HFFc6 (cell line): ENCODE measurements around the gene FCER1A. TPM values are rescaled to one million over a fixed set of nuclear protein-coding genes. Genes with fewer than 3 reads are reported as not detected.

Source experiments
- DNase-seq: peaks from one replicate; pipeline ENCODE4 v3.0.0-alpha.2; 2018
- H3K27ac Mint-ChIP-seq: 2 replicates; pipeline ENCODE4 v1.8.0; 2020; ENCODE audit warnings: mild to moderate bottlenecking, mixed read lengths
- H3K27me3 Mint-ChIP-seq: 2 replicates; pipeline ENCODE4 v1.8.0; 2021; ENCODE audit warnings: mild to moderate bottlenecking, moderate library complexity, mixed read lengths; ENCODE audit not compliant: insufficient read depth
- H3K36me3 Mint-ChIP-seq: 2 replicates; pipeline ENCODE4 v1.8.0; 2021; ENCODE audit warnings: low read depth, mixed read lengths
- H3K4me1 Mint-ChIP-seq: 2 replicates; pipeline ENCODE4 v1.8.0; 2020; ENCODE audit warnings: low read depth, mixed read lengths
- H3K4me3 Mint-ChIP-seq: 2 replicates; pipeline ENCODE4 v1.8.0; 2020; ENCODE audit warnings: mild to moderate bottlenecking, moderate library complexity, mixed read lengths
- H3K9me3 Mint-ChIP-seq: 2 replicates; pipeline ENCODE4 v1.8.0; 2020; ENCODE audit warnings: mild to moderate bottlenecking, mixed read lengths
- total RNA-seq, 6 experiments: library from RNA; stranded (reverse); fragmentation: NEBNext Ultra II Directional; extraction: Animal tissue kit (Norgen Biotek cat#: 25700); gene quantifications; 2 replicates in 1 of 6; 3 replicates in 5 of 6; pipeline ENCODE4 v1.2.3, GENCODE V29; 2021
- TF ChIP-seq, protein P1 (sequence below): fragments of 200-600 bp; sonication (generic); IDR thresholded peaks from 2 replicates; pipeline ENCODE4 v1.5.0; 2021; ENCODE audit warnings: antibody characterized with exemption, mild to moderate bottlenecking

The FCER1A gene
- total RNA-seq, 6 experiments from 2014 or later = not detected

DNA sequence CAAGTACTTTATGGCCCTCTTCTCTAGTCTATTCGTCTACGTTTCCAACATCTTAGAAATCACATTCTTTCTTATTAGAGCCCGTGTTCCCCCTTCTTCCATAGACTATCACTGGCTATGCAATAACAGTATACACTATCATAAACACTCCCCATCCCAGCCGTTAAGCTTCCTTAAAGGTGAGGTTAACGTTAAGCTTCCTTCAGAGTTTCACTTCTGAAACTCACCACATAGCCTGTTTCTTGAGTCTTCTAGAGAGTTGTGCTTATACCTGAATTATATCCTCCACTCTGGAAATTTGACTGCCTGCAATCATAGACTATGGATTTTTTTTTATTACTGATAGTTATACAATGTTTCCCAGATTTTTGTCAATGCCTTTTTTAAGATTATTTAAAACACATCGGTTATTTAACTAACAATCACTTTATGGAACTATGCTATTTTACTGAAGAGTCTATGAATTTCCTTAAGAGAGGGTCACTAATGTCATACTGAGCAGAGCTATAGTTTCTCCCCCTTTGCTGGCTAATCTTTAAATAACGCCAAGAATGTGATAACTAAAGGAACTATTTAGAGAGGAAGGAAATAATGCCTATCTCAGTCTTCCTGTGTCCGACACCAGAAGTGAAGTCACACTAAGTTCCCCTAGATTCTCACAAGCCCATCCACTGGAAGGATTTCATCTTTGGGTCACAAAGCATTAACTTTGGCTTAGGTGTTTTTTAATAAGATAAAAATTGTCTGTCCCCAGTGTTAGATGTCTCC lies 16.8 kb downstream of the FCER1A start:
- H3K4me3 Mint-ChIP-seq = no peak overlapping the region; the same call in 1 of the 2 replicates
- no peaks in the 10 kb centered on the region for H3K27me3 Mint-ChIP-seq
- peaks cover 8% of the 10 kb centered on the region for H3K36me3 Mint-ChIP-seq
- H3K4me1 Mint-ChIP-seq = peaks cover 39% of the 10 kb centered on the region
- no peak for DNase-seq
- TF ChIP-seq, protein P1, sequence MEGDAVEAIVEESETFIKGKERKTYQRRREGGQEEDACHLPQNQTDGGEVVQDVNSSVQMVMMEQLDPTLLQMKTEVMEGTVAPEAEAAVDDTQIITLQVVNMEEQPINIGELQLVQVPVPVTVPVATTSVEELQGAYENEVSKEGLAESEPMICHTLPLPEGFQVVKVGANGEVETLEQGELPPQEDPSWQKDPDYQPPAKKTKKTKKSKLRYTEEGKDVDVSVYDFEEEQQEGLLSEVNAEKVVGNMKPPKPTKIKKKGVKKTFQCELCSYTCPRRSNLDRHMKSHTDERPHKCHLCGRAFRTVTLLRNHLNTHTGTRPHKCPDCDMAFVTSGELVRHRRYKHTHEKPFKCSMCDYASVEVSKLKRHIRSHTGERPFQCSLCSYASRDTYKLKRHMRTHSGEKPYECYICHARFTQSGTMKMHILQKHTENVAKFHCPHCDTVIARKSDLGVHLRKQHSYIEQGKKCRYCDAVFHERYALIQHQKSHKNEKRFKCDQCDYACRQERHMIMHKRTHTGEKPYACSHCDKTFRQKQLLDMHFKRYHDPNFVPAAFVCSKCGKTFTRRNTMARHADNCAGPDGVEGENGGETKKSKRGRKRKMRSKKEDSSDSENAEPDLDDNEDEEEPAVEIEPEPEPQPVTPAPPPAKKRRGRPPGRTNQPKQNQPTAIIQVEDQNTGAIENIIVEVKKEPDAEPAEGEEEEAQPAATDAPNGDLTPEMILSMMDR = no peak
- H3K9me3 Mint-ChIP-seq = peaks cover 6% of the 10 kb centered on the region
- H3K27ac Mint-ChIP-seq = peak overlapping the region; percentile 25

DNA sequence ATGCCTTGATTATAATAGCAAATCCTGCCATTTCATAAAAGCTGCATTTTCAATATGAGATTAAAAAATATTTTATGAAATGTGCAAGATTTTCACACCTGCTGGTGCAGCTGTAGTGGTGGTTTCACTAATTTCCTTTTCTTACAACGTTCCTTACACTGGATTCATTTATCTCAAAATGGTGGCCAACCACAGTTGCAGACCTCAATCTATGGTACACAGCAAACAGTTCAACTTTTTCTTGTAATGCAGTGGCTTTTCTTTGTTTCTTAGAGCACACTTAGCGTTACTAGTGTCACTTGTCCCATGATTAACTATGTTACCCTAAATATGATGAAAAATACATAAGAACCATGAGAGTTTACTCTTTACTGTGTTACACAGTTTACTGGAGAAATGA lies 32.7 kb downstream of the FCER1A start:
- TF ChIP-seq, protein P1 = no peak
- H3K27ac Mint-ChIP-seq = no peak overlapping the region
- peaks cover 21% of the 10 kb centered on the region for H3K4me1 Mint-ChIP-seq
- no peak for DNase-seq
- no peak overlapping the region for H3K4me3 Mint-ChIP-seq
- no peaks in the 10 kb centered on the region; the same call in none of the 2 replicates for H3K9me3 Mint-ChIP-seq
- no peaks in the 10 kb centered on the region for H3K27me3 Mint-ChIP-seq
- no peaks in the 10 kb centered on the region for H3K36me3 Mint-ChIP-seq

DNA sequence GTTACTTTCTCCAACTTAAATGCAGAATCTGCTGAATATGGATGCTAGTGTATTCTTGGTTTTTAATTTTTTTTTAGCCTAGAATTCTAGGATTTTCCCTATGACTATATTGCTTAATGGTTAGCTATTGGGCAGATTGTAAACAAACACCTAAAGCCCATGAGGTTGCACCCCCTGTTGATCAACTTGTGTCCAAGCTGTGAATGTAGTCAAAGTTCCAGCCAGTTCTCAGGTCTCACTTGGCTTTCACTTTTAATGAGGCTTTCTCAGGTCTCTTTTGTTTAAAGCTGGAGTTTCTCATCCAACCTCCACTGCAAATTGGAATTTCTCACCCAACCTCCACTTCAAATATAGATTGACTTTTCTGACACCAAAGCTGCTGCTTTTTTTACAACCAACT lies 35.9 kb downstream of the FCER1A start:
- no peak for DNase-seq
- Mint-ChIP-seq H3K4me1 (peaks cover 51% of the 10 kb centered on the region), H3K36me3 (no peaks in the 10 kb centered on the region), H3K9me3 (no peaks in the 10 kb centered on the region; the same call in 1 of the 2 replicates), H3K27ac (peak overlapping the region; percentile 10; the same call in 1 of the 2 replicates), H3K4me3 (no peak overlapping the region), H3K27me3 (no peaks in the 10 kb centered on the region)
- TF ChIP-seq, protein P1 = no peak

DNA sequence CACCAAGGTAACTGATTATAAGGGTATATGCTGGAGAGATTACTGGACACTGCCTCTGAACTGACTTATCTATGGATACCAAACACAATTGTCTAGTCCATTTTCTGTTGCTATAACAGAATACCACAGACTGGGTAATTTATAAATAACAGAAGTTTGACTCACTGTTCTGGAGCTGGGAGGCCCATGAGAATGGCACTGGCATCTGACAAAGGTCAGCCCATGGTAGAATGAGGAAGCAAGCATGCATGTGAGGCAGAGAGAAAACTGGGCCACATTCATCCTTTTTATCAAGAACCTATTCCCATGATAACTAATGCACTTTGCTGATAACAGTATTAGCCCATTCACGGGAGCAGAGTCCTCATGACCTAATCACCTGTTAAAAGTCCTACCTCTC lies 37.4 kb downstream of the FCER1A start:
- Mint-ChIP-seq H3K9me3 (no peaks in the 10 kb centered on the region; the same call in 1 of the 2 replicates), H3K4me3 (no peak overlapping the region), H3K4me1 (peaks cover 51% of the 10 kb centered on the region), H3K36me3 (no peaks in the 10 kb centered on the region), H3K27ac (peak overlapping the region; percentile 91), H3K27me3 (no peaks in the 10 kb centered on the region)
- DNase-seq = peak; percentile 88
- TF ChIP-seq, protein P1 = no peak

DNA sequence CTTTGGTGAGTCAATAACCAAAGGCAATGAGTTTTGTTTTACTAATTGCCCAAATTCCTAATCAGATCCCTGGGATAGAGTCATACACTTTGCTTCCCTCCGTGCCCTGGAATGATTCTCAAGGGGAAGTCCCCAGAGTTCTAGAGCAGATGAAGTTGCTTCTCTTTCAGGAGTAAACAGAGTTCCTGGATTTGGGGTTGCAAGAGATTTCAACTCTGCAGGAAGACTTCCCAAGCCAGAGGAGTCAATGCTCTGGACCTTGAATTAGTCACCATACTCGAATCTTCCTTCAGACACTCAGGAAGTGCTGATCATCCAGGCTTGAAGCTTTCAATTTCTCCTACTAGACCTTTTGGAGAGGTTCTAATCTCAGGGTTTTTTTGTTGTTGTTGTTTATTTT lies 39.6 kb downstream of the FCER1A start:
- Mint-ChIP-seq H3K9me3 (no peaks in the 10 kb centered on the region; the same call in 1 of the 2 replicates), H3K4me3 (peak overlapping the region; percentile 39; the same call in 1 of the 2 replicates), H3K27ac (peak overlapping the region; percentile 71), H3K4me1 (peaks cover 51% of the 10 kb centered on the region), H3K27me3 (no peaks in the 10 kb centered on the region), H3K36me3 (no peaks in the 10 kb centered on the region)
- peak; percentile 50 for DNase-seq
- TF ChIP-seq, protein P1 = no peak
